DMS153 treated with DMSO at 0.1 percent for 48 hours (cell line): ENCODE data around the gene NOS1AP.
A peak's percentile ranks its signal among the peaks of the same experiment; 100 is the strongest.
"Not testable (repeated sequence)": the region's sequence is repeated elsewhere in the genome, so short reads cannot be mapped to it uniquely, and the experiment has no call there.

Experiments
- DNase-seq: peaks from one replicate; lab custom pipeline; 2025; ENCODE audit not compliant: unreplicated experiment; lab: John Stamatoyannopoulos, UW

NOS1AP gene

GRCh38 chr1:162165528-162165927 lies 96.0 kb downstream of the NOS1AP start:
- DNase-seq, result peak; percentile 84

GRCh38 chr1:162166917-162167615 lies 97.6 kb downstream of the NOS1AP start:
- peak; percentile 93 for DNase-seq

GRCh38 chr1:162168261-162168660 lies 98.8 kb downstream of the NOS1AP start:
- peak; percentile 28 for DNase-seq

GRCh38 chr1:162169031-162169790 lies 99.7 kb downstream of the NOS1AP start:
- no peak for DNase-seq

GRCh38 chr1:162171111-162171510 lies 101.6 kb downstream of the NOS1AP start:
- no peak for DNase-seq

GRCh38 chr1:162172311-162173102 lies 103.0 kb downstream of the NOS1AP start:
- DNase-seq, result no peak

GRCh38 chr1:162173607-162174006 lies 104.1 kb downstream of the NOS1AP start:
- not testable (repeated sequence) for DNase-seq

- DNase-seq, result not testable (repeated sequence)
Measured at GRCh38 chr1:162174027-162174426, 104.5 kb downstream of the NOS1AP start.

- DNase-seq, result no peak
Measured at GRCh38 chr1:162175379-162176081, 106.0 kb downstream of the NOS1AP start.

GRCh38 chr1:162177126-162177525 lies 107.6 kb downstream of the NOS1AP start:
- DNase-seq, result no peak

GRCh38 chr1:162178432-162178831 lies 108.9 kb downstream of the NOS1AP start:
- DNase-seq, result peak; percentile 50

GRCh38 chr1:162179121-162179520 lies 109.6 kb downstream of the NOS1AP start:
- DNase-seq, result no peak

- DNase-seq, result no peak
Measured at GRCh38 chr1:162180813-162181212, 111.3 kb downstream of the NOS1AP start.

GRCh38 chr1:162182090-162182489 lies 112.6 kb downstream of the NOS1AP start:
- no peak for DNase-seq

GRCh38 chr1:162185314-162186025 lies 116.0 kb downstream of the NOS1AP start:
- DNase-seq, result no peak

GRCh38 chr1:162186026-162186374 lies 116.5 kb downstream of the NOS1AP start:
- DNase-seq, result no peak

- no peak for DNase-seq
Measured at GRCh38 chr1:162186406-162186805, 116.9 kb downstream of the NOS1AP start.

GRCh38 chr1:162187687-162188276 lies 118.3 kb downstream of the NOS1AP start:
- DNase-seq, result no peak

- DNase-seq, result no peak
Measured at GRCh38 chr1:162189345-162189744, 119.9 kb downstream of the NOS1AP start.
